Neural cell (in vitro differentiated cells): ENCODE measurements around the gene CPPED1.

Experiments
- CTCF ChIP-seq: fragments of 450-650 bp; IDR thresholded peaks from 2 replicates; pipeline ENCODE4 v1.5.1; 2014; ENCODE audit warnings: antibody characterized with exemption, mild to moderate bottlenecking, moderate library complexity; ENCODE audit not compliant: poor library complexity, severe bottlenecking
- EZH2 ChIP-seq: fragments of 200-600, 300-800 bp; shearing (Covaris generic), sonication (generic); IDR thresholded peaks from 2 replicates; pipeline ENCODE4 v1.6.1; 2014; ENCODE audit warnings: antibody characterized with exemption, low read length, borderline replicate concordance, mild to moderate bottlenecking; ENCODE audit not compliant: insufficient read depth, poor library complexity, severe bottlenecking
- POLR2AphosphoS5 ChIP-seq: IDR thresholded peaks from 2 replicates; pipeline ENCODE4 v1.6.1; 2012
- RAD21 ChIP-seq: fragments of 450-650 bp; conservative IDR thresholded peaks from 2 replicates; pipeline ENCODE4 v1.6.1; 2014; ENCODE audit warnings: antibody characterized with exemption, mild to moderate bottlenecking, moderate library complexity
- REST ChIP-seq: IDR thresholded peaks from 2 replicates; pipeline ENCODE4 v1.6.1; 2012; ENCODE audit warnings: borderline replicate concordance
- SMC3 ChIP-seq: fragments of 450-650 bp; conservative IDR thresholded peaks from 2 replicates; pipeline ENCODE4 v1.6.1; 2014; ENCODE audit warnings: antibody characterized with exemption, mild to moderate bottlenecking, moderate library complexity; ENCODE audit not compliant: poor library complexity

GRCh38 chr16:12677502-12677901 is 126.2 kb downstream of the CPPED1 start:
- TF ChIP-seq POLR2AphosphoS5: no peak
- TF ChIP-seq CTCF: no peak
- TF ChIP-seq SMC3: no peak
- TF ChIP-seq EZH2: no peak
- no peak for TF ChIP-seq REST
- no peak for TF ChIP-seq RAD21
